ENCODE results near the gene TPST1. TPM values are rescaled to one million over a fixed set of nuclear protein-coding genes. Genes with fewer than 3 reads are reported as not detected.
"Not testable (repeated sequence)": the region's sequence is repeated elsewhere in the genome, so short reads cannot be mapped to it uniquely, and the experiment has no call there.

The TPST1 gene
- total RNA-seq, 4 donors from 2014 or later: 5.2 to 20.0 (median 8.2) TPM

GRCh38 chr7:66164356-66164755, 40.8 kb upstream of the TPST1 start:
- H3K27me3 ChIP-seq: no peaks in the 10 kb centered on the region
- no peaks in the 10 kb centered on the region for H3K36me3 ChIP-seq
- TF ChIP-seq CTCF (IDR thresholded peaks at IDR 0.05): no peak
- TF ChIP-seq EP300 (IDR thresholded peaks at IDR 0.05): no peak
- TF ChIP-seq POLR2AphosphoS5 (IDR thresholded peaks at IDR 0.05): no peak
- TF ChIP-seq POLR2A (IDR thresholded peaks at IDR 0.05): no peak
- WGBS: 83% methylated on average over 7 of the region's 7 CpGs
- H3K4me3 ChIP-seq: no peak overlapping the region
- H3K27ac ChIP-seq: no peak overlapping the region
- DNase-seq (ENCODE audit: low spot score in 2 of 2): no peak
- no peaks in the 10 kb centered on the region for H3K4me1 ChIP-seq
- no peaks in the 10 kb centered on the region for H3K9me3 ChIP-seq

GRCh38 chr7:66167773-66168387, 37.3 kb upstream of the TPST1 start:
- Histone ChIP-seq H3K4me1 (peaks cover 5% of the 10 kb centered on the region), H3K36me3 (no peaks in the 10 kb centered on the region), H3K27ac (no peak overlapping the region), H3K27me3 (no peaks in the 10 kb centered on the region), H3K9me3 (no peaks in the 10 kb centered on the region), H3K4me3 (no peak overlapping the region)
- DNase-seq (ENCODE audit: low spot score in 2 of 2): no peak
- WGBS: 57% methylated on average over 7 of the region's 7 CpGs
- TF ChIP-seq CTCF (IDR thresholded peaks at IDR 0.05) (no peak), EP300 (IDR thresholded peaks at IDR 0.05) (no peak), POLR2A (IDR thresholded peaks at IDR 0.05) (no peak), POLR2AphosphoS5 (IDR thresholded peaks at IDR 0.05) (no peak)

GRCh38 chr7:66169616-66170015, 35.5 kb upstream of the TPST1 start:
- Histone ChIP-seq H3K36me3 (no peaks in the 10 kb centered on the region), H3K4me3 (no peak overlapping the region), H3K4me1 (peaks cover 5% of the 10 kb centered on the region), H3K27ac (no peak overlapping the region), H3K27me3 (no peaks in the 10 kb centered on the region), H3K9me3 (no peaks in the 10 kb centered on the region)
- WGBS: 100% methylated on average over 2 of the region's 2 CpGs
- no peak for DNase-seq (ENCODE audit: low spot score in 2 of 2)
- no peak for TF ChIP-seq CTCF (IDR thresholded peaks at IDR 0.05)
- no peak for TF ChIP-seq POLR2A (IDR thresholded peaks at IDR 0.05)
- no peak for TF ChIP-seq EP300 (IDR thresholded peaks at IDR 0.05)
- no peak for TF ChIP-seq POLR2AphosphoS5 (IDR thresholded peaks at IDR 0.05)

- Histone ChIP-seq H3K9me3 (no peaks in the 10 kb centered on the region), H3K4me3 (no peak overlapping the region), H3K4me1 (peaks cover 5% of the 10 kb centered on the region), H3K27ac (peak overlapping the region; percentile 53), H3K36me3 (no peaks in the 10 kb centered on the region), H3K27me3 (no peaks in the 10 kb centered on the region)
- TF ChIP-seq CTCF (IDR thresholded peaks at IDR 0.05) (no peak), POLR2A (IDR thresholded peaks at IDR 0.05) (no peak), POLR2AphosphoS5 (IDR thresholded peaks at IDR 0.05) (no peak)
- peak; percentile 86 to 92 for DNase-seq (ENCODE audit: low spot score in 2 of 2)
- 48% methylated on average over 10 of the region's 16 CpGs for WGBS
These were observed 34.6 kb upstream of the TPST1 start for GRCh38 chr7:66170309-66171231.

- DNase-seq (ENCODE audit: low spot score in 2 of 2); H3K27me3 ChIP-seq; H3K4me1 ChIP-seq; H3K4me3 ChIP-seq; H3K27ac ChIP-seq; H3K36me3 ChIP-seq; H3K9me3 ChIP-seq: not testable (repeated sequence)
- WGBS: 39% methylated on average over 9 of the region's 9 CpGs
These were observed 32.4 kb upstream of the TPST1 start for GRCh38 chr7:66172536-66173401.
